Astrocyte (in vitro differentiated cells and primary cell): ENCODE results near the gene INPP5J.

Experiments used
- EZH2 ChIP-seq: IDR thresholded peaks from 2 replicates; pipeline ENCODE4 v1.6.1; 2012; ENCODE audit warnings: mild to moderate bottlenecking, low read length, inconsistent platforms; ENCODE audit not compliant: insufficient read depth
- TF ChIP-seq, protein P1 (sequence below): IDR thresholded peaks from 2 replicates; pipeline ENCODE4 v1.5.1; 2011; ENCODE audit warnings: low read depth, mild to moderate bottlenecking, inconsistent platforms, low read length, moderate library complexity; ENCODE audit not compliant: insufficient read depth

DNA sequence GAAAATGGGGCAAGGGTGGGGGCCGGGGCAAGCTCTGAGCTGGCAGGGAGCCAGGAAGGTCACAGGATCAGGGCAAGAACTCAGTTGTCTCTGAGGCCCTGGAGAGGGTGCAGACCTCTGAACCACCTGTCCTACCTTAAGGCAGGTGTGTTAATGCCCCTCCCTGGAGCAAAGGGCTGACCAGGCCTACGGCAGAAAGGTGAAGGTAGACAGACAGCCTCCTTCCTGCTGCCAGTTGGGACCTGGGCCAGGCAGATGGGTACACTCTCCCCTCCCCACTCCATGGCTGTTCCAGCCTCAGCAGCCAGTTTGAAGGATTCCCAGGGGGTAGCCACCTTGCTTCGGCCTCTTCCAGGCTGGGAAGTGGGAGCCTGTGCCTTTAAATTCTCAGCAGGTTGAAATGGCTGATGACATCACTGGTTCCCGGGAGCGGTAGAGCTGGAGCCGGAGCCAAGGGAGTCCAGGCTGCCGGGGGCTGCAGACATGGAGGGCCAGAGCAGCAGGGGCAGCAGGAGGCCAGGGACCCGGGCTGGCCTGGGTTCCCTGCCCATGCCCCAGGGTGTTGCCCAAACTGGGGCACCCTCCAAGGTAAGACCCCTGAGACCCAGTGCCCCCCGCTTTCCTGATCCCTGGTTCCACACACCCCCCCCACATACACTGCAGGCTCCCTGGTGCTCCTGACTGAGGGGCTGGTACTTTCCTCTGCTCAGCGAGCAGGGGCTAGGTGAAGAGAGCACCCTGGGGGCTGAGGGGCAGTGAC is at the start of gene INPP5J:
- TF ChIP-seq EZH2 = no peak
- TF ChIP-seq, protein P1, sequence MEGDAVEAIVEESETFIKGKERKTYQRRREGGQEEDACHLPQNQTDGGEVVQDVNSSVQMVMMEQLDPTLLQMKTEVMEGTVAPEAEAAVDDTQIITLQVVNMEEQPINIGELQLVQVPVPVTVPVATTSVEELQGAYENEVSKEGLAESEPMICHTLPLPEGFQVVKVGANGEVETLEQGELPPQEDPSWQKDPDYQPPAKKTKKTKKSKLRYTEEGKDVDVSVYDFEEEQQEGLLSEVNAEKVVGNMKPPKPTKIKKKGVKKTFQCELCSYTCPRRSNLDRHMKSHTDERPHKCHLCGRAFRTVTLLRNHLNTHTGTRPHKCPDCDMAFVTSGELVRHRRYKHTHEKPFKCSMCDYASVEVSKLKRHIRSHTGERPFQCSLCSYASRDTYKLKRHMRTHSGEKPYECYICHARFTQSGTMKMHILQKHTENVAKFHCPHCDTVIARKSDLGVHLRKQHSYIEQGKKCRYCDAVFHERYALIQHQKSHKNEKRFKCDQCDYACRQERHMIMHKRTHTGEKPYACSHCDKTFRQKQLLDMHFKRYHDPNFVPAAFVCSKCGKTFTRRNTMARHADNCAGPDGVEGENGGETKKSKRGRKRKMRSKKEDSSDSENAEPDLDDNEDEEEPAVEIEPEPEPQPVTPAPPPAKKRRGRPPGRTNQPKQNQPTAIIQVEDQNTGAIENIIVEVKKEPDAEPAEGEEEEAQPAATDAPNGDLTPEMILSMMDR = no peak
